HG03066 (cell line): ENCODE results near the gene ADORA3.

Experiments
- ATAC-seq: cut with Tn5 transposase; IDR thresholded peaks from one replicate; pipeline ENCODE4 v1.9.1; 2021; ENCODE audit warnings: low read depth; ENCODE audit not compliant: unreplicated experiment

ADORA3 gene

DNA sequence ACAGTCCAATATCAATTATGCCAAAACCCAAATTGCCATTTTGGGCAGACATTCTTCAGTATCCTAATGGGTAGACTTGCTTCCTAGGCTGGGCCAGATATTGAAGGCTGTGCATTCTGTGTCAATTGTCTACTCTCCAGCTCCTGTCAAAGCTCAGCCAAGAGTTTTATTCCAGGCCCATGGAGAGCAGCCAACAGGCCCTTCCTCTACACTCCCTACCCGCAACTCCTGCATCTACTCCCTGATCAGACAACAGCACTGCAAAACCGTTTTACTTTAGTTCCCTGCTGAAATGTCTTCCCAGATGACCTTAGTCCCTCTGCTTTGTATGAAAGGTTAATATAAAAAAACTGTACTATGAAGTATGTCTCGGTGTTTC is 6.6 kb upstream of the ADORA3 start:
- ATAC-seq, result no peak

DNA sequence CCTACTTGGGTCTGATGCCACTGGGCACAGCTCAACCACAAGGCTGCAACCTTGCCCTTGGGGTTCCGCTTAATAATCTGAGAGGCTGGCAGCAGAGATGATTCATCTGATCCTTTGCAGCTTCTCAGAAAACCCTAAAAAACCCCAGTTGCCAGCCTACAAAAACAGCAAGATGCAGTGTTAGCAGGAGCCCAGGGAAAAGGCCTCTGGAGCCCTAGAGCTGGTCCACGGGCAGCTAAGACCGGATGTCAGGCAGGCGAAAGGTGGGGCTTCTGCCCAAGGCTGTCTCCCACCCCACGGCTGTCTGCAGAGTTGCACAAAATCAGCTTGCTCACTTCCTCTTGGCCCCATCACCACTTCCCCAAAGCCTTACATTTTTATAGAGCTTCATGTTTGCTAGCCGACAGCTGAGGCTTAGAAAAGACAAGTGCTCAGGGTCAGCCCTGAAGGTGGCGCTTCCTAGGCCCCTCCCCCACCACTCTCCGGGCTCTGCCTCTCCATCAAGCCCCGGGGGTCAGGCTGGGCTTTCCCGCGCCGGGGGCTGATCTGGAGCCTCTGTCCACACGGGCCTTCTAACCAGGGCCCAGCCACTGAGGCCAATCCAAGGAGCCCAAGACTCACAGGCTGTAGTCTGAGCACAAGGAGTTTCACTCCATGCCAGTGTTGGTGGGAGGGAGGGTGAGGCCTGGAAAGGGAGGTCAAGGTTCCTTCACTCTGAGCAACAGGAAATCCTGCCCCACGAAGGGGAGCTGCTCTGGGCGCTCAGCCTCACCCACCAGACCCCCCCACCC is 4.2 kb upstream of the ADORA3 start:
- ATAC-seq, result peak; percentile 54

DNA sequence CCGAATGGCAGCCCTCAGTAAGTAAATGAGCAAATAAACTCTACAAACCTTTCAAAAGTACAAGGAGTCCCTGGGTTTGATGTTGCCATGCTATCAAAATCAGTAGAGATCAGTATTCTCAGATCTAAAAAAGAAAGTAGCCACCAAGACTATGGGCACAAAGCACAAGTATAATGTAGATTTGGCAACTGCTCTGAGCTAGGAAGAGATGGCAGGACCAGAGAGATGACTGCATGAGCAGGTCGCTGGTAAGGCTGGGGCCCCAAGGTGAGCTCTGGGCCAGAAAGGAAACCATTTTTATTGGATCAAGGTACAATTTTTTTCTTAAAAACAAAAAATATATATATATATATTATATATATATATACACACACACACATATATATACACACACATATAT is 3.1 kb upstream of the ADORA3 start:
- ATAC-seq, result no peak

DNA sequence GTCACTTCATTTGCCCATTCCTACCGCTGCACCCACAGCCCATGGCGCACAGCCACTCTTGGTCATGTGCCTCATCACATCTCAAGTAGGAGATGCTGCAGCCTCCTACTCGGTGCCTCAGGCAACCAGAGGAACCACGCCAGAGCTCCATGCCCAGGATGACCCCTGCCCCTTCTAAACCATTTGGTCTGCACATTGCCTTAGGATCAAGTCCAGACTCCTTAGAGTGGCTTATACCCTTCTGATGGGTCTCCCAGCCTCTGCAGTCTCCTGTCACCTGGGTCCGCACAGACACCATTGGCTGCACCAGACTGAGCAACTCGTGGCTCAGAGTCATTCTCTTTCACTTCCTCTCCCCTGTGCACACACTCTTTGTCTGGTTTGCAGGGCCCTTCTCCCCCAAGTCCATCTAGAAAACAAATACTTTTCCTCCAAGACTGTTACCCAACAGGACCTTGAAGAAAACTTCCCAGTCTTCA is 2.2 kb upstream of the ADORA3 start:
- peak; percentile 45 for ATAC-seq

DNA sequence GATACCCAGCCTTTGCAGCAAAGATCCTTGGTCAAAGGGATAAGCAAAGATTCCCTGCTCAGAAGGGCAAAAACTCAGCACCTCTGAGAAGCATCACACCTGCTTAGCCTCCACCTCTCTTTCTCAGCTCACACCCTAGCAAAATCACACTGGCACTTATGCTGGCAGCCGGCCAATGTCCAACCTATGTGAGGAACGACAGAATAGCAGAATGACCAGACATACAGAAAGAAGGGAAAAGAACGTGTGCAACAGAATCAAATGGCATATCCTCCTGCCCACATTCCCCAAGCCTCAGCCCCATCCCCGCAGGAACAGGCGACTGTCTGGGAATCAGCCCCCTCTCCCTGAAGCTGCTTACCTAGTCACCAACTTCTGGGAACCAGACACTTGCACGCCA is 664 bp upstream of the ADORA3 start:
- no peak for ATAC-seq

DNA sequence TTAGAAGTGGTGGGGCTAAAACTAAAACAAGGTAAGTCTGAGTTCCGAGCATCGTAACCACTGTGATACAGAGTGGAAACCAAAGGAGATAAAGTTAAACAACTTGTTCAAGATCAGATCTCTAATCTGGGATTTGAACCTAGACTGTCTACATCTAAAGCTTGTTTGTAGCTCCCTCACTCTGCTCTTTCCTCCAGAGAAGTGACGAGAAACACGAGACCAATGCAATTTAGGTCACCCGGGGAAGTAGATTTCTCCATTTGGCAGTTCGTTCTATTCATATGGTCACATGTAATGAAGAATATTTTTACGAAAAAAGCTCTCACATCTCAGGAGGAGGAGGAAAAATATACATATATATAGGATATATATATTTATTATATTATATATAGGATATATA is 1.8 kb downstream of the ADORA3 start:
- no peak for ATAC-seq

DNA sequence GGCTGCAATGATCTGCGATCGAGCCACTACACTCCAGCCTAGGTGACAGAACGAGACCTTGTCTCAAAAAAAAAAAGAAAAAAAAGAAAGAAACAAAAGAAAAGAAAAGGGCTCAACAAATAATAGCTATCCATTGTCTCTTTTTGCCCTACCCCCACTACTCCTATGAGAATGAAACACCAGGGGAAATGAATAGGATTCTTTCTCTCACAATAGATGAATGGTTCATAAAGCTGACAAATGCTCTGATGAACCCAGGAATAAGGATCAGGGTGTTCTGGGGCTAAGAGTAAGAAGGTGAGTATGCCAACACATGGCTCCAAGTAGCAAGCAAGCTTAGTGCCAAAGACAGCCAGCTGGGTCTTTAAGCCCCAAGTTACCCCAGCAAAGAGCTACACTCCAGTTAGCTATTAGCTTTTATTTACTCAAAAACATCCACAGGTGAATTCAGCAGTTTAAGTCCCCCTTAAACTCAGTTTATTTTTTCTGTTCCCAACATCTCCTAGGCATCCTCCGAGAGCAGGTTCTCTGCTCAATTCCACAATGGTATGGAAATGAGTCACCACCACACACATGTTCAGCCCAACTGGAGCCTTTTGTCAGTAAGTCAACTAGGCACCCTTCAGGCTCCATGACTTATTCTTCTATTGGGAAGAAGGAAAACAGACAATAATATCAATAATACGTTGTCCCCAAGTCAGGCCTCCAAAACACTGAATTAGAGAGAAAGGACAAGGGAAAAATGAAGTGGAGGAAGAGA is 4.2 kb downstream of the ADORA3 start:
- ATAC-seq, result no peak

DNA sequence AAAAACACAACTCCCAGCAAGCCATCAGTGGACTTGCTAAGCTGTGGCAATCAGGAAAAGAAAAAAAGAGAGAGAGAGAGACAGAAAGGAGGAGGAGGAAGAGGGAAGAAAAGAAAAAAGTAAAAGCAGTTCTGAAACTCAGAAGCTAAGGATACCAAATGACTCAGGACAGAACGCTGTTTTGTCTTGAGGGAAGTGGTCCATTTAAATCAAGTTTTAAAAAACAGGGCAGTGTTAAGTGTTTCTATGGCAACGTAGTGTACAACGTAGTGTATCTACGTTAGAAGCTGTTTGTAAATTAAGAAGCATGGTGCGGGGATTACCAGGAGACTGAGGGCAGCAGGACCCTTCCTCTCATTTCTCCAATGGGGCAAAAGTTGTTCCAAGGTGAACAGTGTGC is 5.8 kb downstream of the ADORA3 start:
- no peak for ATAC-seq

DNA sequence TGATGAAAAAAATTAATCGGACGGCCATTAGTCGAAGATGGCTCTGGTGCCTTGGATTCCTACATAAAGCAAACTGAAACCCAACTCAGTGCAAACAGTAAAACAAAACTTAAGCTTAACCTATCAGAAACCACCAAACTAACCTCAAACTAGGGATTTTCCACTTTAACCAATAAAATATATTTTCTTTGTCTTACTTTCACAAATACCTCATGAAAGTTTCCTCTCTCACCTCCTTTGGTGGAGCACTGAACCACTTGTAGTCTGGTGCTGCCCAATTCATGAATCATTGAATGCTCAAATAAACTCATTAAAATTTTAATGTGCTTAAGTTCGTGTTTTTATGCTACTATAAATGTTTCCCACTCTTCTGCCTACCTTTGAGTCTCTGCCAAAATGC is 7.0 kb downstream of the ADORA3 start:
- no peak for ATAC-seq

DNA sequence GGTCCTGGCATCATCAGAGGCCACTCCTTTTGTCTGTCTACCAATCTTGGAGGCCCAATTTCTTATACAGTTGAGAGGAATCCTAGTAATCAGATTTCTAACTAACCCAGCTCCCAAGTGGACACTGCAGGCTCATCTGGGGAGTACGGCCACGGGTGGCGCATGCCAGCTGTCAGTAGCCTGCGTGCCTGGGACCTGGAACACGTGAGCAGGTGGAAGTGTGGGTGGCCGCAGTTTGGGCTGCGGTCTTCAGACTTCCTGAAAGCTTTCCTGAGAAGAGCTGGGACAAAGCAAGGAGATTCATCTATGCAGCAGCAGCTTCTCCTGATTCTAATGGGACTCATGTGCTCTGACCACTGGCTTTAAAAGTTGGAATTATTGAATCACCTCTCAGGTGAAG is 12.4 kb downstream of the ADORA3 start:
- no peak for ATAC-seq

DNA sequence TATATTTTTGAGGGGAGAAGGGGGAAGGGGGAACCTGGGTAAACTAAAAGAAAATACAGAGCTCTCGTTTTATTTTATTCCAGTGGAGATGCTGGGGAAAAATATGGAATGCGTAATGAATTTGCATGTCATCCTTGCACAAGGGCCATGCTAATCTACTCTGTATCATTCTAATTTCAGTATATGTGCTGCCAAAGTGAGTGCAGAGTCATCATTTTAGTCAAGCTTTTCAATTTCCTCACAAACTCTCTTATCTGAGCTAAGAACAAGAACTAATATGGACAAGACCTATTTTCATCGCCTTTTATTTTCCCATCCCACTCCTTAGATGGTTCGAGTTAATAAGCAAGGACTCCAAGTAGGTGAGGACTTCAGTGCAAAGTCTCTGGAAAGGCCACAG is 13.2 kb downstream of the ADORA3 start:
- ATAC-seq, result no peak

DNA sequence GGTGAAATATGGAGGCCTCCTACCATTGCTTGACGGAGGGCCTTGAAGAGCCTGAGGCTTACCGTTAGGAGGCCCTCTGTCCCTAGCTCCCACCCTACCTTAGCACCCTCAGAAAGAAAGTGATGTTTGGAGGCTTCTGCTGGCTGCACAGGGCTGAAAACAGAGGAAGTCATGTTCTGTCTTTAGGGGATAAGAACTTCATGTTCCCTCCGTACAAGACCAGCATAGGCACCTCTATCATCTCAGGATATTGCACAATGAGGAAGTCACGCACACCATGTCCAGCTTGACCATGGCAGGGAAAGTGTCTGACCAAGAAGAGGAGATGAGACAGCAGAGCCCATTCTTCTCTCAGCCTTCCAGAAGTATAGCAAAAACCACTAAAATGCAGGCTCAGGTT is 13.8 kb downstream of the ADORA3 start:
- no peak for ATAC-seq

DNA sequence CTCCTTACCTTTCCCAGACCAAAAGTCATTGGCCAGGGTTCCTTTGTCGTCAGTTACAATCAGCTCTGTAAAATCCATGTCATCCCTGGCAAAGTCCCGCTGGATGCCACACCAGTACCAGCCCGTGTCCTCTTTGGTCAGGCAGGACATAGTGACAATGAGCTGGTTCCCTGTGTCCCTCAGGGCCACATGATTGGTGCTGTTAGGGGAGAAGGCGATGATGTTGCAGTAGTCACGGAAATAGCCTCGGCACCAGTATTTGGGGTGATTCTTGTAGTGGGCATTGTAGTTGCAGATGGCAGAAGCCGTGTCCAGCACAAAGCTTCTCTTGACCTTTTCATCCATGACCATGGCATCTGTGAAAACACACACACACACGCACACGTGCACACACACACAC is 14.8 kb downstream of the ADORA3 start:
- ATAC-seq, result no peak

DNA sequence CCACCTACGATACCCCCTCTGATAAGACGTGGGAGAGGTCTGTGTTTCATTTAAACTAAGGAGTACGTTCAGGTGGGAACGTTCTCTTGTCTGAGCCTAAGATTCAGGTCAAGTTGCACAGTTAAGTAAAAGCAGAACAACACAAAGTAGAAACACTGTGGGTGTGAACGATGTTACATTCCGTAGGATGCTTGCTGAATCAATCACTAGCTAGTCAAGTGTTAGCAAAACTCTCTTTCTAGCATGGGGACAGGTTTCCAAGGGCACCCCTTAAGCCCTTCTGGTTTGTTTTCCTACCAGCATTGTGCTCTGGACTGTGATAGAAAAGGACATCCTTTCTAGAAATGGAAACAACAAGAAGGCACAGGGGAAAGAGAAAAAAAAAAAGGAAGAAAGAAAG is 16.3 kb downstream of the ADORA3 start:
- ATAC-seq, result no peak

DNA sequence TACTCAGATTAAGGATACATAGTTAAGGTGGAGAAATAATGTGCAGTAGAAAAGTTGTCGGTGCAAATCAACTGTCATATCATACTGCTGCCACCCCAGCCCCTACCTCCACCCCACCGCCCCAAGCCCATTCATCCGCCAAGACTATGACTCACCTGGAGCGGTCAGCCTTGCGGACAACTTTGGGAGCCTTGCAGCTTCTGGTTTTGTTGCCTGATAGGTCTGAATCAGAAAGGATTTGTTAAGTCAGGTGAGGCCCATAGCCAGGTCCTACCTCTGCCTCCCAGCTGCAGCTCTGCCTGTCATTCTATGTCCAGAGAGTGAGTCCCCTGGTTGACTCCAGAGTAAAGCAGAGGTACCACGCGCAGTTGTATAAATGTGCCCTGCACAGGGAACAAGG is 17.0 kb downstream of the ADORA3 start:
- no peak for ATAC-seq

DNA sequence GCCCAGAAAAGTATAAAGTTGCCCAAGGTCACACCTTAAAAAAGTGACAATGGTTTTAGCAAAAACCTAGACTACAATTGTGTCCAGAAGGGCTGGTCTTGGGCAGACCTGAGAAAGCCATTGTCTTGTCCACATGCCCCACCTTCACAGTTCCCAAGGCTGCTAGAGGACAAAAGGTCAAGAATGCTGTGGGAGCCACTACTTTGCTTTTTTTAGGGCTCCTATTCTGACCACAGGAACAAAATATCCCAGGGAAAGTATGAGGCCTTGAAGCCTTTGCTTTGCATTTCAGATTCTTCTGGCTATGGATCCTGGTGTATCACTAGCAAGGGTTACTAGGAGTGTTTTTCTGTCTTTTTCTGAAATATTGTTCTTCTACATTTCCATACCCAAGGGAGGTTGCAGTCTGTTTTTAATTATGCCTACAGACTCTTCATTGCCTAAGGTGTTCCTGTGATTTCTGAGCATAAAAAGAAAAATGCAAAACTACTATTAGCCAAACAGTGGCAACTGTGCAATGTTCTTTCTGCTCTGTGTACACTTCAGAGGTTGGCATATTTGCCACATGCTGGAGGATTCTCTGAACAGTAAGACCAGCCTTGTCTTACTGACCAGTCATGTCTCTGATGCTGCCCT is 18.9 kb downstream of the ADORA3 start:
- no peak for ATAC-seq

DNA sequence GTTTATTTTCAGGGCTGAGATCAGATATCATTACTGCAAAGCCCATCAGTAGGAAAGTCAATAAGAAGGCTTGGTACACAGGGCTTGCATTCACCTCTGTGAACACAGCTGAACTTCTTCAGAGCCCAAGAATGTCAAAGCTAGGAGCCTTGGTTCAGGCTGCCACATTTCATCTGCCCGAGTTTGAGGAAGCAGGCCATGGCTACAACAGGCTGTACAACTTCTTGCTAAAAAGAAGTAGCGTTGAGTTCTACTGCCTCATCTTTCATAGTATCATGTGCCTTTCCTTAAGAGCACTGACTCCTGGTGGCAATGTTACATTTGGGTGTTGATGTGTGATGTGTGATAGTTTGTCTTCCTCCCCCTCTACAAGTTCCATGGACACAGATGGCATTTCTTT is 19.6 kb downstream of the ADORA3 start:
- no peak for ATAC-seq

DNA sequence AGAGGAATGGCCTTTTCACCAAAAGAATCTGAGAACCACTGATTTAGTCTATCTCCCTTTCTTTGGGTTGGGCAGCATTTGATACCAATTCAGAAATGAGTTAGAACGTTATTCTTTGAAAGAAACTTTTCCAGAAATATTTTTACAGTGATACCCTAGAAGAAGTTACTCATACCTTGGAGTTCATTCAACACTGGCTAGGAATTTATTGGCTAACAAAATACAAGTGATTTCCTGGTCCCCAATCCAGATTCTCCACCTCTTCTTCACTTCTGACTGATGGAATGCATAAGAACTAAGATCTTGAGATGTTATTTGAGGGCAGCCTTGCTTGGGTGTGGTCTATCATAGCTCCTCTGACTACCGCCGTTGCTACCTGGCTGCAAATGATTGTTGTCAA is 20.3 kb downstream of the ADORA3 start:
- ATAC-seq, result no peak

DNA sequence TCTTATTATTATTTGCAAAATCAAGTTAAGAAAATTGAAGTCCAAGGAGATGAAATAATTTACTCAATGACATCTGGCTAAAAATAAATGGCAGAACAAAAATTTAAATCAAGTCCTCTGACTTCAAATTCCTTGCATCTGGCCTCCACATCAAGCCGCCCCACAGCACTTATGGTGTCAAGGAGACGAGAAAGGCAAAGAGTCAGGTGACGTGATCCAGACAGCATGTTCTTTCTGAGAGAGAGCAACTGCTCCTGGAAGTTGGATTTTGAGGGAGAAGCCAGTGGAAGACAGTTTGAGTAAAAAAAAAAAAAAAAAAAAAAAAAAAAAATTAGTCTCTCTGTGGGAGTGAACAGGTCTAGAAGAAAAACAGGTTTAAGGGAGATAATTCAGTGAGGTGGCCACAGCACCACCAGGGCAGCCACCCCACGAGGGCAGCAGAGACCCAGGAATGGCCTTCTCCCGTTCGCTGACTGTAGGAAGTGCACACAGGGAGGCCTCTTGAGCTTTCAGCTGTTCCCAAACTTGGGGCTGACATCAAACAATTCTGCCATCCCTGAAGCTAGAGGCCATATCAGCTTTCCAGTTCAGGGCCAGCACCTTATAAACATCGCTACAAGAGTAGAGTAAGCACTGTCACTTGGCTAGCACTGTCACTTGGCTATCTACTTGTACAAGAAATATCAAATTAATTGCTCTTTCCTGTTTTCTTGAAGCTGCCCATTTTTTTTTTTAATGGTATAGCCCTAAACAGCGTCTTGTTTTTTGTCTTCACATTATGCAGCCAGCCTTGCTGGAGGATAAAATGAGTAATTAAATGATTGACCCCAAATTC is 21.8 kb downstream of the ADORA3 start:
- no peak for ATAC-seq

DNA sequence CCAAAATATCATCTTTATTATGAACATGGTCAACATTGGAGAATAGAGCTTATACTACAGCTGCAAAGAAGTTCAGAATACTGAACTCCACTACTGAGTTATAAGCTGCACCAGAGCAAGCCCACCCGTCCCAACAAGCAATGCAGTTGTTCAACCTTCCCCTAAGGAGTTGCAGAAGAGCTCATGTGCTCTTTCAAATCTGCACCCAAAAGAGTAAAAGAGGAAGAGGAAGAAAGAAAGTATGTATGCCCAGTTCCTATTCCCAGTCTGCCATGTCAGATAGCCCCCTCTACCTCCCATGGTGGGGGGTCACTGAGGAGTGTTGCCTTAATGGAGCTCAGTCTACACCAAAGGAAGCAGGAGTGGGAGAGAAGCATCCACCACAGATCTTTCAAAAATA is 22.8 kb downstream of the ADORA3 start:
- ATAC-seq, result no peak
